GM18498 (cell line): Measurements from ENCODE around the gene DTD2.

Experiments
- ATAC-seq: cut with Tn5 transposase; IDR thresholded peaks from one replicate; pipeline ENCODE4 v1.9.1; 2021; ENCODE audit warnings: mild to moderate bottlenecking, moderate library complexity; ENCODE audit not compliant: unreplicated experiment

DTD2 gene

GRCh38 chr14:31408421-31408820 lies 48.9 kb downstream of the DTD2 start:
- ATAC-seq, result no peak

GRCh38 chr14:31405599-31406232 lies 51.6 kb downstream of the DTD2 start:
- ATAC-seq, result no peak

GRCh38 chr14:31405106-31405505 lies 52.2 kb downstream of the DTD2 start:
- no peak for ATAC-seq

GRCh38 chr14:31403707-31404106 lies 53.6 kb downstream of the DTD2 start:
- ATAC-seq, result no peak

GRCh38 chr14:31402764-31403439 lies 54.4 kb downstream of the DTD2 start:
- no peak for ATAC-seq

GRCh38 chr14:31401369-31401932 lies 55.9 kb downstream of the DTD2 start:
- ATAC-seq, result no peak

- no peak for ATAC-seq
These were observed 57.2 kb downstream of the DTD2 start for GRCh38 chr14:31400031-31400638.
